ENCODE results near the gene LAMA4.
A peak's percentile ranks its signal among the peaks of the same experiment; 100 is the strongest.

The LAMA4 gene

DNA sequence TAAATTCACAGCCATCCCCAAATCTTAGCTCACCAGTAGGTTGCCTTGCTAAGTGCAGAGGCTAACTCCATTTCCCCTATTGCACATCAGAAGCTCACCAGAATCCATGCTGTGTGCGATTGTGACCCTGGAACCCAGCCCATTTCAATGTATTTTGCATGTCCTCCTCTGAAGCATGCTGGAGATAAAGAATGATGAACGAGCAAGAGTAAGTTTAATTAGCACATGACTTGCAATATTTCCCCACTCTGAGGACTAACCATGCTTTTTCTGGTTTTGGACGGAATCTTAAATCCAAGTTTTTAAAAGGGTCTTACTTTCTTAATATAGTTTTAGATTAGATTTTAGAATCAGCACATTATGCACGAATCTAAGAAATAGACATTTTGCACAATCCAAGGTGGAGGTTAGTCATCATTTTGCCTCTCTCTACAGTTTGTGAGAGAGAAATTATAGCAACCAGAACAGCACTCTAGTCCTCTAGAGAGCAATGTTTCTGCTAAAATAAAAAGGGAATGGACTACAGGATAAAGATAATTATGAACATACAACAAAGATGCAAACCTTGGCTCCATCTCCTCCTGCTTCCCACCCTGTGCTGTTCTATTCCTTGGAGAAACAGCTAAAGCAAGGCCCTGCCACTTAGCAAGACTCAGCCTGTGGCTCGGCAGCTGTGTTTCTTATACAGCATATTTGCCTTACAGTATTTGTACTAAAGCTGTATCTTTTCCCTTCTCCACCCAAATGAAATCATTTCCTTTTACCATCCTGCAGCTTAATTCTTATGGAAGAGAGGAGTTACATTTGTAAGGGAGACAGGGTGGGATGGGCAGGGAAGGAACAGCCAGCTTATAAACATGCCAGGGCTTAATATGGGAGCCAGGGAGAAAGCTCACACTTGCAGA, 24.9 kb upstream of the LAMA4 start (continued):
- TF ChIP-seq BACH2 (CRISPR knock-in tag; IDR thresholded peaks at IDR 0.05; ENCODE audit: borderline replicate concordance) (no peak), ZNF70 (CRISPR knock-in tag; IDR thresholded peaks at IDR 0.05) (no peak), TOX (CRISPR knock-in tag; IDR thresholded peaks at IDR 0.05; ENCODE audit: borderline replicate concordance) (no peak)
- TF ChIP-seq, protein P1, sequence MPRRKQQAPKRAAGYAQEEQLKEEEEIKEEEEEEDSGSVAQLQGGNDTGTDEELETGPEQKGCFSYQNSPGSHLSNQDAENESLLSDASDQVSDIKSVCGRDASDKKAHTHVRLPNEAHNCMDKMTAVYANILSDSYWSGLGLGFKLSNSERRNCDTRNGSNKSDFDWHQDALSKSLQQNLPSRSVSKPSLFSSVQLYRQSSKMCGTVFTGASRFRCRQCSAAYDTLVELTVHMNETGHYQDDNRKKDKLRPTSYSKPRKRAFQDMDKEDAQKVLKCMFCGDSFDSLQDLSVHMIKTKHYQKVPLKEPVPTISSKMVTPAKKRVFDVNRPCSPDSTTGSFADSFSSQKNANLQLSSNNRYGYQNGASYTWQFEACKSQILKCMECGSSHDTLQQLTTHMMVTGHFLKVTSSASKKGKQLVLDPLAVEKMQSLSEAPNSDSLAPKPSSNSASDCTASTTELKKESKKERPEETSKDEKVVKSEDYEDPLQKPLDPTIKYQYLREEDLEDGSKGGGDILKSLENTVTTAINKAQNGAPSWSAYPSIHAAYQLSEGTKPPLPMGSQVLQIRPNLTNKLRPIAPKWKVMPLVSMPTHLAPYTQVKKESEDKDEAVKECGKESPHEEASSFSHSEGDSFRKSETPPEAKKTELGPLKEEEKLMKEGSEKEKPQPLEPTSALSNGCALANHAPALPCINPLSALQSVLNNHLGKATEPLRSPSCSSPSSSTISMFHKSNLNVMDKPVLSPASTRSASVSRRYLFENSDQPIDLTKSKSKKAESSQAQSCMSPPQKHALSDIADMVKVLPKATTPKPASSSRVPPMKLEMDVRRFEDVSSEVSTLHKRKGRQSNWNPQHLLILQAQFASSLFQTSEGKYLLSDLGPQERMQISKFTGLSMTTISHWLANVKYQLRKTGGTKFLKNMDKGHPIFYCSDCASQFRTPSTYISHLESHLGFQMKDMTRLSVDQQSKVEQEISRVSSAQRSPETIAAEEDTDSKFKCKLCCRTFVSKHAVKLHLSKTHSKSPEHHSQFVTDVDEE (CRISPR knock-in tag; IDR thresholded peaks at IDR 0.05) = no peak

DNA sequence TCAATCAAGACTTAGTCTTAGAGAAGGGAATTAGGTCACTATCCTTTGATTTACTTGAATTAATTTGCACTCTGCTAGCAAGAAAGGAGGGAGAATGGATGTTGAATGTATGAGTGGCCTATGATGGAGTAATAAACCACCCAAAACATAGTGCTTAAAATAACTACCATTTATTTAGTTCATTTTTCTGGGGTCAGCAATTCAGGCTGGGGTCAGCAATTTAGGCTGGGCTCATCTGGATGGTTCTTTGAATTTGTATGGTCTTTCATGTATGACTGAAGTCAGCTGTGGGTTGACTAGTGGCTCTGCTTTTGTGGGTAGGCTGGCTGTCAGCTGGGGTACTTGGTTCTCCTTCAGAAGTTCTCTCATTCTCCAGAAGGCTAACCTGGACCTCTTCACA, 21.0 kb upstream of the LAMA4 start:
- TF ChIP-seq ZNF8 (CRISPR knock-in tag; IDR thresholded peaks at IDR 0.05) (no peak), TOX (CRISPR knock-in tag; IDR thresholded peaks at IDR 0.05; ENCODE audit: borderline replicate concordance) (no peak), BACH2 (CRISPR knock-in tag; IDR thresholded peaks at IDR 0.05; ENCODE audit: borderline replicate concordance) (no peak), ZC3H10 (CRISPR knock-in tag; IDR thresholded peaks at IDR 0.05) (no peak), RARB (CRISPR knock-in tag; IDR thresholded peaks at IDR 0.05) (no peak), ZNF70 (CRISPR knock-in tag; IDR thresholded peaks at IDR 0.05) (no peak), ISL1 (CRISPR knock-in tag; IDR thresholded peaks at IDR 0.05) (no peak)
- TF ChIP-seq, protein P1 (CRISPR knock-in tag; IDR thresholded peaks at IDR 0.05) = no peak
- no peak for ATAC-seq

DNA sequence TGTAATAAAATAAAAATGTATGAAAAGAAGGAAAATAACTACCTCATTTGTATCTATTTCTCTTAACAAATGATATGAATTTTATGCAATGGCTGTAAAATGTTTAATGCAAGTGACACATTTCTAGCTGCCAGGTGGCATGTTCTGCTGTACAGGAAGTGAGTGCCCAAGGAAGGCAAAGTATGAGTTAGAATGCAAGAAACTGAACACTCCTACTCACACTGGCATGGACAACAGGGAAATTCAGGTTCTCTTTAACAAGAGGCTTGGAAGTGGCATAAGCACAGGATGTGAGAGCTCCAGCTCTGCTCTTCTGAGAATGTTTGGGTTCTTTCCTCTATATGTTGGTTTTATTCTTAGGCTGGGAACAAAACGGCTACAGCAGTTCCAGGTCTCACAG, 20.4 kb upstream of the LAMA4 start:
- no peak for ATAC-seq
- TF ChIP-seq ARNTL (CRISPR knock-in tag; IDR thresholded peaks at IDR 0.05; ENCODE audit: borderline replicate concordance, low read depth) = no peak

DNA sequence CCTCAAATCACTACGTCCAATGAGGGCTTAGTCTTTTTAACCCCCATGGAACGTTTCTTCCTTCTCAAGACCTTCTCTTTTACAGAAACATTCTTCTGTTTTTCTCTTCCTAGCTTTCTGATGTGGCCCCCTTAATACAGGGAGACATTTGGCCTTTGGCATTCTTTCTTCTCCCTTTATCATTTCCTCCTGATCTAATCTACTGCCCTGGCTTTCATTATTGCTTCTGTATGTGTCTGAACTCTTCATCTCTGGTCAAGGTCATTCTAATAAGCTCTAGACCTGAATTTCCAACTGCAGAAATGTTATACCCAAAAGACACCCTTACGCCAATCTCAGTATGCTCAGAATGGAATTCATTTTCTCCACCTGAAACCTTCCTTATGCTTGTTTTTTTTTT, 18.4 kb upstream of the LAMA4 start:
- no peak for ATAC-seq
- no peak for TF ChIP-seq CSDC2 (CRISPR knock-in tag; IDR thresholded peaks at IDR 0.05)
- TF ChIP-seq, protein P2, sequence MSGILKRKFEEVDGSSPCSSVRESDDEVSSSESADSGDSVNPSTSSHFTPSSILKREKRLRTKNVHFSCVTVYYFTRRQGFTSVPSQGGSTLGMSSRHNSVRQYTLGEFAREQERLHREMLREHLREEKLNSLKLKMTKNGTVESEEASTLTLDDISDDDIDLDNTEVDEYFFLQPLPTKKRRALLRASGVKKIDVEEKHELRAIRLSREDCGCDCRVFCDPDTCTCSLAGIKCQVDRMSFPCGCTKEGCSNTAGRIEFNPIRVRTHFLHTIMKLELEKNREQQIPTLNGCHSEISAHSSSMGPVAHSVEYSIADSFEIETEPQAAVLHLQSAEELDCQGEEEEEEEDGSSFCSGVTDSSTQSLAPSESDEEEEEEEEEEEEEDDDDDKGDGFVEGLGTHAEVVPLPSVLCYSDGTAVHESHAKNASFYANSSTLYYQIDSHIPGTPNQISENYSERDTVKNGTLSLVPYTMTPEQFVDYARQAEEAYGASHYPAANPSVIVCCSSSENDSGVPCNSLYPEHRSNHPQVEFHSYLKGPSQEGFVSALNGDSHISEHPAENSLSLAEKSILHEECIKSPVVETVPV (CRISPR knock-in tag; IDR thresholded peaks at IDR 0.05) = no peak
- TF ChIP-seq BACH2 (CRISPR knock-in tag; IDR thresholded peaks at IDR 0.05; ENCODE audit: borderline replicate concordance) = no peak
- TF ChIP-seq ZNF565 (CRISPR knock-in tag; conservative IDR thresholded peaks at IDR 0.05; ENCODE audit: low read depth) = no peak
- TF ChIP-seq ESRRG (CRISPR knock-in tag; IDR thresholded peaks at IDR 0.05) = no peak
- TF ChIP-seq ISL1 (CRISPR knock-in tag; IDR thresholded peaks at IDR 0.05) = no peak
- no peak for TF ChIP-seq OSR1 (CRISPR knock-in tag; IDR thresholded peaks at IDR 0.05)
- no peak for TF ChIP-seq PPARA (CRISPR knock-in tag; IDR thresholded peaks at IDR 0.05; ENCODE audit: borderline replicate concordance)
- TF ChIP-seq, protein P1 (CRISPR knock-in tag; IDR thresholded peaks at IDR 0.05) = 0 out of 2 replicates have a peak, but pooled peaks have one; percentile 32
- TF ChIP-seq, protein P3, sequence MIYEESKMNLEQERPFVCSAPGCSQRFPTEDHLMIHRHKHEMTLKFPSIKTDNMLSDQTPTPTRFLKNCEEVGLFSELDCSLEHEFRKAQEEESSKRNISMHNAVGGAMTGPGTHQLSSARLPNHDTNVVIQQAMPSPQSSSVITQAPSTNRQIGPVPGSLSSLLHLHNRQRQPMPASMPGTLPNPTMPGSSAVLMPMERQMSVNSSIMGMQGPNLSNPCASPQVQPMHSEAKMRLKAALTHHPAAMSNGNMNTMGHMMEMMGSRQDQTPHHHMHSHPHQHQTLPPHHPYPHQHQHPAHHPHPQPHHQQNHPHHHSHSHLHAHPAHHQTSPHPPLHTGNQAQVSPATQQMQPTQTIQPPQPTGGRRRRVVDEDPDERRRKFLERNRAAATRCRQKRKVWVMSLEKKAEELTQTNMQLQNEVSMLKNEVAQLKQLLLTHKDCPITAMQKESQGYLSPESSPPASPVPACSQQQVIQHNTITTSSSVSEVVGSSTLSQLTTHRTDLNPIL (CRISPR knock-in tag; IDR thresholded peaks at IDR 0.05; ENCODE audit: low read depth) = no peak
- TF ChIP-seq, protein P4, sequence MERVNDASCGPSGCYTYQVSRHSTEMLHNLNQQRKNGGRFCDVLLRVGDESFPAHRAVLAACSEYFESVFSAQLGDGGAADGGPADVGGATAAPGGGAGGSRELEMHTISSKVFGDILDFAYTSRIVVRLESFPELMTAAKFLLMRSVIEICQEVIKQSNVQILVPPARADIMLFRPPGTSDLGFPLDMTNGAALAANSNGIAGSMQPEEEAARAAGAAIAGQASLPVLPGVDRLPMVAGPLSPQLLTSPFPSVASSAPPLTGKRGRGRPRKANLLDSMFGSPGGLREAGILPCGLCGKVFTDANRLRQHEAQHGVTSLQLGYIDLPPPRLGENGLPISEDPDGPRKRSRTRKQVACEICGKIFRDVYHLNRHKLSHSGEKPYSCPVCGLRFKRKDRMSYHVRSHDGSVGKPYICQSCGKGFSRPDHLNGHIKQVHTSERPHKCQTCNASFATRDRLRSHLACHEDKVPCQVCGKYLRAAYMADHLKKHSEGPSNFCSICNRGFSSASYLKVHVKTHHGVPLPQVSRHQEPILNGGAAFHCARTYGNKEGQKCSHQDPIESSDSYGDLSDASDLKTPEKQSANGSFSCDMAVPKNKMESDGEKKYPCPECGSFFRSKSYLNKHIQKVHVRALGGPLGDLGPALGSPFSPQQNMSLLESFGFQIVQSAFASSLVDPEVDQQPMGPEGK (CRISPR knock-in tag; IDR thresholded peaks at IDR 0.05; ENCODE audit: borderline replicate concordance) = no peak
- TF ChIP-seq, protein P5, sequence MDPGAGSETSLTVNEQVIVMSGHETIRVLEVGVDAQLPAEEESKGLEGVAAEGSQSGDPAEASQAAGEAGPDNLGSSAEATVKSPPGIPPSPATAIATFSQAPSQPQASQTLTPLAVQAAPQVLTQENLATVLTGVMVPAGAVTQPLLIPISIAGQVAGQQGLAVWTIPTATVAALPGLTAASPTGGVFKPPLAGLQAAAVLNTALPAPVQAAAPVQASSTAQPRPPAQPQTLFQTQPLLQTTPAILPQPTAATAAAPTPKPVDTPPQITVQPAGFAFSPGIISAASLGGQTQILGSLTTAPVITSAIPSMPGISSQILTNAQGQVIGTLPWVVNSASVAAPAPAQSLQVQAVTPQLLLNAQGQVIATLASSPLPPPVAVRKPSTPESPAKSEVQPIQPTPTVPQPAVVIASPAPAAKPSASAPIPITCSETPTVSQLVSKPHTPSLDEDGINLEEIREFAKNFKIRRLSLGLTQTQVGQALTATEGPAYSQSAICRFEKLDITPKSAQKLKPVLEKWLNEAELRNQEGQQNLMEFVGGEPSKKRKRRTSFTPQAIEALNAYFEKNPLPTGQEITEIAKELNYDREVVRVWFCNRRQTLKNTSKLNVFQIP (CRISPR knock-in tag; IDR thresholded peaks at IDR 0.05; ENCODE audit: borderline replicate concordance, low read depth) = no peak
- no peak for TF ChIP-seq ZC3H10 (CRISPR knock-in tag; IDR thresholded peaks at IDR 0.05)
- no peak for TF ChIP-seq ZFP30 (CRISPR knock-in tag; IDR thresholded peaks at IDR 0.05)

Data from SK-N-SH treated with all-trans-retinoic acid at 6 μM for 48 hours (cell line).